Measurements from ENCODE around the gene BASP1. TPM values are rescaled to one million over a fixed set of nuclear protein-coding genes. Genes with fewer than 3 reads are reported as not detected.

BASP1 gene
- total RNA-seq, 6 experiments from 2014 or later: 101 to 158 (median 151) TPM

DNA sequence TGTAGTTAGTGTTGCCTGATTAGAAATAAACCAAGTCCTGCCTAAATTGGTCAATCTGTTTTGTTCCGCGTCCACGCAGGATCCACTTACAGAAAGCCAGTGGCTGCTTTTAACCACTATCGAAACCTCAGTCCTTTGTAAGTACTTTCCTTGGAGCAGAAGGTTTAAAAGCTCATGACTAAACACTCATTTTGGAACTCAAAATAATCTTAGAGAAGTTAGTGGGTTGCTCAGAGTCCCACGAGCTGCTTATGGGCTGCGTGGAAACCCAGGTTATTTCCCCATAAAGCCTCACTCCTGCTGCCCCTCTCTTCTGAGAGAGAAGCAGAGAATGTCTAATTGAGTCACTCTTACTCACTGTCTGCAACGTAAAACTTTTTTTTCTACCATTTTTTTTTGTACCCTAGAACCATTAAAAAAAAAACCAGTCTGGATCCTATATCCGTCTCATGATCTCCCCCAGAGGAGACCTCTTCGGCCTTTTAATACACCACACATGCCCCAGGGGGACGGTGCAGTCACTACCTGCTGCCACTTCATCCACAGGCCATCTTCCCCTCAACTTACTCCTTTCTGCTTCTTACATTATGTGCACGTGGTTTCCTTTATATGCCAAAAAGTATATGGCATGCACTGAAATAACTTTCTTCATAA is 7.6 kb downstream of the BASP1 start:
- H3K27ac Mint-ChIP-seq: peak overlapping the region; percentile 73
- DNase-seq: peak; percentile 42
- peaks cover 31% of the 10 kb centered on the region for H3K36me3 Mint-ChIP-seq (ENCODE audit: low read depth)
- H3K4me1 Mint-ChIP-seq (ENCODE audit: low read depth): peaks cover 86% of the 10 kb centered on the region
- H3K4me3 Mint-ChIP-seq: peak overlapping the region; percentile 63
- H3K27me3 Mint-ChIP-seq (ENCODE audit: insufficient read depth): no peaks in the 10 kb centered on the region
- no peaks in the 10 kb centered on the region for H3K9me3 Mint-ChIP-seq
- TF ChIP-seq, protein P1, sequence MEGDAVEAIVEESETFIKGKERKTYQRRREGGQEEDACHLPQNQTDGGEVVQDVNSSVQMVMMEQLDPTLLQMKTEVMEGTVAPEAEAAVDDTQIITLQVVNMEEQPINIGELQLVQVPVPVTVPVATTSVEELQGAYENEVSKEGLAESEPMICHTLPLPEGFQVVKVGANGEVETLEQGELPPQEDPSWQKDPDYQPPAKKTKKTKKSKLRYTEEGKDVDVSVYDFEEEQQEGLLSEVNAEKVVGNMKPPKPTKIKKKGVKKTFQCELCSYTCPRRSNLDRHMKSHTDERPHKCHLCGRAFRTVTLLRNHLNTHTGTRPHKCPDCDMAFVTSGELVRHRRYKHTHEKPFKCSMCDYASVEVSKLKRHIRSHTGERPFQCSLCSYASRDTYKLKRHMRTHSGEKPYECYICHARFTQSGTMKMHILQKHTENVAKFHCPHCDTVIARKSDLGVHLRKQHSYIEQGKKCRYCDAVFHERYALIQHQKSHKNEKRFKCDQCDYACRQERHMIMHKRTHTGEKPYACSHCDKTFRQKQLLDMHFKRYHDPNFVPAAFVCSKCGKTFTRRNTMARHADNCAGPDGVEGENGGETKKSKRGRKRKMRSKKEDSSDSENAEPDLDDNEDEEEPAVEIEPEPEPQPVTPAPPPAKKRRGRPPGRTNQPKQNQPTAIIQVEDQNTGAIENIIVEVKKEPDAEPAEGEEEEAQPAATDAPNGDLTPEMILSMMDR (IDR thresholded peaks at IDR 0.05): no peak

DNA sequence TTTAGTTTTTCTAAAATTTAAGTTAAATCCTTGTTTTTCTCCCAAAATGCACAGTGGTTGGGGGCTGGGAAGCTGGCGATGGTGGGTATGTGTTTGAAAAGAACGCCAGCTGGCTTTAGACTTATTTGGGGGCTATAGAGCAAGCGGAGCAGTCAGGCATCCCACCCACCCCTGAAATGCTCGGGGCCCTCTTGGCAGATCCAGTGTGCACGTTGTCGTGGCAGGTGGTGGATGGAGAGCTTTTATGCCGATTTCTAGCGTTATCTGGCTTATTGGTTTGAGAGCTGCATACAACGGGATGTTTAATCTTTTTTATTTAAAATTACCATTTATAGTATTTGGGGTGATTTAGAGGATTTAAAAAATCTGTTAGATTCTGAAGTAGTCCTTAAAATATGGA is 8.1 kb downstream of the BASP1 start:
- H3K4me3 Mint-ChIP-seq: no peak overlapping the region; the same call in 1 of the 2 replicates

DNA sequence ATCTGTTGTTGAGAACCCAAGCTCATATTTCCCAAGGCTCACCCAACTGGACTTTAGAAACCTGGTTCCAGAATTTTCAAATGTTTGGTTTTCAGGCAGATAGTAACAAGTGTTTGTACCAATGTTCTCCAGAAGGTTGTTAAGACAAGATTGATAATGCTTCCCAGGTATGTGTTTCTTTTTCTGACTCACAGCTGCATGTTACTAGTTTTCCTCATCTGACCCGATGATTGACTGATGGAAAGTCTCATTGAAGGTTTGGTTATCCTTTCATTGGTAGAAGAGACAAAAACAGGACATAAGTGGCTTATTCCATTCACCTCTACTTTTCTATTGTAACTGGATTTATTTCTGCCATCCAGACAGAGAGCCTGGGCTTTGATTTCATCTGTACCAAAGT is 10.4 kb downstream of the BASP1 start:
- Mint-ChIP-seq H3K4me3 (no peak overlapping the region), H3K27me3 (ENCODE audit: insufficient read depth) (no peaks in the 10 kb centered on the region), H3K27ac (peak overlapping the region; percentile 31; the same call in 1 of the 2 replicates)

More for the DNA sequence above, 8.1 kb downstream of the BASP1 start:
- Mint-ChIP-seq H3K27me3 (ENCODE audit: insufficient read depth) (no peaks in the 10 kb centered on the region), H3K4me1 (ENCODE audit: low read depth) (peaks cover 82% of the 10 kb centered on the region), H3K9me3 (no peaks in the 10 kb centered on the region), H3K36me3 (ENCODE audit: low read depth) (peaks cover 28% of the 10 kb centered on the region), H3K27ac (peak overlapping the region; percentile 73)
- TF ChIP-seq, protein P1 (IDR thresholded peaks at IDR 0.05): no peak
- DNase-seq: no peak

DNA sequence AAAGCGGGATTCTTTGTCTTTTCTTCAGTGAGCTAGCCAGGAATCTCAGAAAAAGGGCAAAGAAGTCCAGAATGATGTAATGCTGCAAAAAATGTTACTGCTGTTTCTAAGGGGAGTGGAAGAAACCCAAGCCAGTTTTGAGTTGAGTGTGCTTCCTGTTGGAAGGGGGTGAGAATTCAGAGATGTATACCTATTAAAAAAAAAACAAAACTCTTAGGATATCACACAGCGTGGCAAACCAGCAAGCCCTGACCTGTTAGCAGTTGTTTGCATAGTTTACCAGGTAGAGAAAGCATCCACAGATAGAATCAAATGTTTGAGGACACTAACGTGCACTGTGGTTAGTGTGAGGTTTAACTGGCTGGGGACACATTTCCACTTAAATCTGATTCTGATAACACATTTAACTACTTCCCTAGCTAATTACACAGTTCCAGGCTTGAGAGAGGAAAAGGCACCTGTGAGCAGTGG is 11.4 kb downstream of the BASP1 start:
- TF ChIP-seq, protein P1 (IDR thresholded peaks at IDR 0.05): no peak
- peak overlapping the region; percentile 31 for H3K27ac Mint-ChIP-seq
- H3K36me3 Mint-ChIP-seq (ENCODE audit: low read depth): peaks cover 51% of the 10 kb centered on the region
- no peaks in the 10 kb centered on the region for H3K9me3 Mint-ChIP-seq
- DNase-seq: peak; percentile 41
- peaks cover 75% of the 10 kb centered on the region for H3K4me1 Mint-ChIP-seq (ENCODE audit: low read depth)
- no peaks in the 10 kb centered on the region; the same call in 1 of the 2 replicates for H3K27me3 Mint-ChIP-seq (ENCODE audit: insufficient read depth)
- H3K4me3 Mint-ChIP-seq: no peak overlapping the region; the same call in 1 of the 2 replicates

More for the DNA sequence above, 10.4 kb downstream of the BASP1 start:
- H3K36me3 Mint-ChIP-seq (ENCODE audit: low read depth): peaks cover 46% of the 10 kb centered on the region
- H3K4me1 Mint-ChIP-seq (ENCODE audit: low read depth): peaks cover 75% of the 10 kb centered on the region
- no peaks in the 10 kb centered on the region for H3K9me3 Mint-ChIP-seq
- no peak for DNase-seq
- TF ChIP-seq, protein P1 (IDR thresholded peaks at IDR 0.05): no peak

DNA sequence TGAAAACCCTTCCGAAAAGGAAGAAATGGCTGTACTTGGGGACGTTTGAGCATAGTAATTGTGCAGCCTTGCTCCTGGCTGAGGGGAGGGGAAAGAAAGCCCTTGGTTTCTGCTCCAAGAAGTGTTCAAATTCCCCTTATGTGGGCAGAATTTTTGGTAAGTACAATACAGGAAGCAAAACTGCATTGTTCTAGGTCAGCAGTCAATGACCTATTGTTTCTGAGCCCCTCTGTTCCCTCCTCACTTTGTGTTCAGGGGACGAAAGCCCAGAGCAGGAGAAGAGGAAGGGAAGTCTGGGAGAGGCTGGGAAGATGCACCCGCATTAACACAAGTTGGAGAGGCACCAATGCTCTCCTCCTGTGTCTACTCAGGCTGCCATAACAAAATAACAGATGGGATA is 11.9 kb downstream of the BASP1 start:
- no peak for DNase-seq
- Mint-ChIP-seq H3K4me3 (no peak overlapping the region), H3K4me1 (ENCODE audit: low read depth) (peaks cover 71% of the 10 kb centered on the region), H3K9me3 (no peaks in the 10 kb centered on the region), H3K27ac (peak overlapping the region; percentile 31; the same call in 1 of the 2 replicates), H3K36me3 (ENCODE audit: low read depth) (peaks cover 52% of the 10 kb centered on the region), H3K27me3 (ENCODE audit: insufficient read depth) (no peaks in the 10 kb centered on the region; the same call in 1 of the 2 replicates)
- TF ChIP-seq, protein P1 (IDR thresholded peaks at IDR 0.05): no peak
